K562 (cell line): Measurements from ENCODE around the gene CUL9. TPM values are rescaled to one million over a fixed set of nuclear protein-coding genes. Genes with fewer than 3 reads are reported as not detected.
A peak's percentile ranks its signal among the peaks of the same experiment; 100 is the strongest.

Experiments
- ESRRA ChIP-seq: fragments of 450-650 bp; IDR thresholded peaks from 2 replicates; pipeline ENCODE4 v1.6.1; 2014; ENCODE audit warnings: low read depth, mild to moderate bottlenecking, moderate library complexity, borderline replicate concordance
- ETV5 ChIP-seq: sonication (generic); formaldehyde crosslinking; IDR thresholded peaks from 2 replicates; pipeline ENCODE4 v1.4.0; 2020; ENCODE audit warnings: low read depth, mild to moderate bottlenecking, missing genetic modification reagents
- HCFC1 ChIP-seq: IDR thresholded peaks from 2 replicates; pipeline ENCODE4 v1.6.1; 2012; ENCODE audit warnings: low read depth, low read length, improper control_type of control experiment
- PML ChIP-seq: IDR thresholded peaks from 2 replicates; pipeline ENCODE4 v1.6.1; 2012; ENCODE audit warnings: low read length, inconsistent platforms
- SLC30A9 ChIP-seq: fragments of 250-450 bp; sonication (Bioruptor Pico); IDR thresholded peaks from 2 replicates; pipeline ENCODE4 v1.8.0; 2022; ENCODE audit warnings: mild to moderate bottlenecking, moderate library complexity
- XRCC3 ChIP-seq: fragments of 450-650 bp; IDR thresholded peaks from 2 replicates; pipeline ENCODE4 v1.6.1; 2017; ENCODE audit warnings: mild to moderate bottlenecking, moderate library complexity
- ZNF717 ChIP-seq: fragments of 250-450 bp; sonication (Bioruptor Pico); IDR thresholded peaks from 2 replicates; pipeline ENCODE4 v1.5.0; 2021
- polyA plus RNA-seq, 8 experiments: library from polyadenylated mRNA; depleted of rRNA in 4 of 8; stranded (reverse) in 5 of 8; unstranded in 3 of 8; fragments of >200 nt; fragmentation: Nextera tagmentation in 2 of 8; fragmentation: Illumina TruSeq in 1 of 8; extraction: Ambion mirVana in 2 of 8; extraction: Trizol in 1 of 8; gene quantifications; 2 replicates each; pipeline versions ENCODE4 v1.2.1 to v1.2.3, GENCODE V29; 2011 to 2014; ENCODE audit warnings: inconsistent platforms in 1 of 8, missing spikeins in 1 of 8
- total RNA-seq, 7 experiments: library from RNA; depleted of rRNA in 6 of 7; stranded (reverse); fragments of >200 nt in 6 of 7; fragmentation: Illumina TruSeq in 2 of 7; extraction: Trizol in 2 of 7; gene quantifications; 2 replicates each; pipeline versions ENCODE4 v1.2.1 to v1.2.3, GENCODE V29; 2011 to 2021; ENCODE audit warnings: low replicate concordance in 1 of 7
- TF ChIP-seq, protein P1 (sequence below): sonication (generic); formaldehyde crosslinking; IDR thresholded peaks from 2 replicates; pipeline ENCODE4 v1.8.1; 2023; ENCODE audit warnings: mild to moderate bottlenecking, missing genetic modification reagents
- TF ChIP-seq, protein P2 (sequence below): fragments of 450-650 bp; IDR thresholded peaks from 2 replicates; pipeline ENCODE4 v1.6.1; 2014; ENCODE audit warnings: low read depth, mild to moderate bottlenecking, moderate library complexity, borderline replicate concordance
- TF ChIP-seq, protein P3 (sequence below): fragments of 450-650 bp; formaldehyde crosslinking; IDR thresholded peaks from 2 replicates; pipeline ENCODE4 v1.4.0; 2020; ENCODE audit warnings: mild to moderate bottlenecking, mixed read lengths
- TF ChIP-seq, protein P4 (sequence below): sonication (generic); formaldehyde crosslinking; IDR thresholded peaks from 2 replicates; pipeline ENCODE4 v1.8.1; 2022; ENCODE audit warnings: missing genetic modification reagents
- TF ChIP-seq, protein P5 (sequence below): fragments of 450-650 bp; IDR thresholded peaks from 2 replicates; pipeline ENCODE4 v1.6.1; 2016
- TF ChIP-seq, protein P6 (sequence below): IDR thresholded peaks from 2 replicates; pipeline ENCODE4 v1.6.1; 2012; ENCODE audit warnings: low read depth, low read length, improper control_type of control experiment, borderline replicate concordance

Gene CUL9
- total and polyA plus RNA-seq, 9 of the 15 experiments (the other 6 are each of a cell fraction or from before 2014, with no cell fraction given), result 0.50 to 20.7 (median 6.6) TPM

DNA sequence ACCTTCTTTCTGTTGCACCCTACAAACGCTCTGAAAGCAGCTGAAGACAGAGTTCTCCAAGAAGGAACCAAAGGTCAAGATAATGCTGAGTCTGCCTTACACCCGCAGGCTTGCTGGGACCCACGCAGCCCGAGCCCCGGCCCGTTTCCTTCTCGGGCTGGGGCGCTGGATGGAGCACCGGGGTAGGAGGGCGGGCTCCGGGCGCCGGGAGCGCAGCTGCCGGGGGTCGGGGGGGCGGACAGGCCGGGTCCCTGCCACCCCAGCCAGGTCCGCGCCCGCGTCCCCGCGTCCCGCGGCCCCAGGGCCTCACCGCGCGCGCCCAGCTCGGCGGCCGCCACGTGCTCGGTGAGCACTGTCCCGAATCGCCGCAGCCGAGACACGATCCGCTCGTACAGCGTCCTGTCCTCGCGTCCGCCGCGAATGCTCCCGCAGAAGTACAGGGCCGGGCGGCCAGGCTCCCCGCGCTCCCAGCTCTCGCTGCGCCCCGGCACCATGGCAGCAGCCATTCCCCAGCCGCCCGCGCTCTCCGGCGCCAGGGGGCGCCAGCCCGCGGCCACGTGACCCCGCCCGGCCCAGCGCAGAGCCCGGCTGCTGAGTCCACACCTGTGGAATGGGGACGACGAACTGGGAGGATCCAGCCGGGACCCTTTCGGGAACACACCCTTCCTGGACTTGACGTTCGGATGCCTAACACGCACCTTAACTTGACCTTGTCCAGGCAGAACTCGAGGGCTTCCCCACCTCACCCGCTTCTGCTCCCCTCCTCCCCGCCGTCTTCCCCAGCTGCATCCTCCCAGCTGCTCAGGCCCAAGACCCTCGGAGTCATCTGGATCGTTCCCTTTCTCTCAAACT, 47.2 kb downstream of the CUL9 start, which contains the start of gene DNPH1 (continued):
- TF ChIP-seq, protein P1, sequence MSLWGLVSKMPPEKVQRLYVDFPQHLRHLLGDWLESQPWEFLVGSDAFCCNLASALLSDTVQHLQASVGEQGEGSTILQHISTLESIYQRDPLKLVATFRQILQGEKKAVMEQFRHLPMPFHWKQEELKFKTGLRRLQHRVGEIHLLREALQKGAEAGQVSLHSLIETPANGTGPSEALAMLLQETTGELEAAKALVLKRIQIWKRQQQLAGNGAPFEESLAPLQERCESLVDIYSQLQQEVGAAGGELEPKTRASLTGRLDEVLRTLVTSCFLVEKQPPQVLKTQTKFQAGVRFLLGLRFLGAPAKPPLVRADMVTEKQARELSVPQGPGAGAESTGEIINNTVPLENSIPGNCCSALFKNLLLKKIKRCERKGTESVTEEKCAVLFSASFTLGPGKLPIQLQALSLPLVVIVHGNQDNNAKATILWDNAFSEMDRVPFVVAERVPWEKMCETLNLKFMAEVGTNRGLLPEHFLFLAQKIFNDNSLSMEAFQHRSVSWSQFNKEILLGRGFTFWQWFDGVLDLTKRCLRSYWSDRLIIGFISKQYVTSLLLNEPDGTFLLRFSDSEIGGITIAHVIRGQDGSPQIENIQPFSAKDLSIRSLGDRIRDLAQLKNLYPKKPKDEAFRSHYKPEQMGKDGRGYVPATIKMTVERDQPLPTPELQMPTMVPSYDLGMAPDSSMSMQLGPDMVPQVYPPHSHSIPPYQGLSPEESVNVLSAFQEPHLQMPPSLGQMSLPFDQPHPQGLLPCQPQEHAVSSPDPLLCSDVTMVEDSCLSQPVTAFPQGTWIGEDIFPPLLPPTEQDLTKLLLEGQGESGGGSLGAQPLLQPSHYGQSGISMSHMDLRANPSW (CRISPR knock-in tag), result no peak
- TF ChIP-seq ETV5 (CRISPR knock-in tag), result peak; percentile 68; the same call in 1 of the 2 replicates
- TF ChIP-seq HCFC1, result peak; percentile 70
- TF ChIP-seq, protein P2, sequence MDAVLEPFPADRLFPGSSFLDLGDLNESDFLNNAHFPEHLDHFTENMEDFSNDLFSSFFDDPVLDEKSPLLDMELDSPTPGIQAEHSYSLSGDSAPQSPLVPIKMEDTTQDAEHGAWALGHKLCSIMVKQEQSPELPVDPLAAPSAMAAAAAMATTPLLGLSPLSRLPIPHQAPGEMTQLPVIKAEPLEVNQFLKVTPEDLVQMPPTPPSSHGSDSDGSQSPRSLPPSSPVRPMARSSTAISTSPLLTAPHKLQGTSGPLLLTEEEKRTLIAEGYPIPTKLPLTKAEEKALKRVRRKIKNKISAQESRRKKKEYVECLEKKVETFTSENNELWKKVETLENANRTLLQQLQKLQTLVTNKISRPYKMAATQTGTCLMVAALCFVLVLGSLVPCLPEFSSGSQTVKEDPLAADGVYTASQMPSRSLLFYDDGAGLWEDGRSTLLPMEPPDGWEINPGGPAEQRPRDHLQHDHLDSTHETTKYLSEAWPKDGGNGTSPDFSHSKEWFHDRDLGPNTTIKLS, result peak; percentile 72
- TF ChIP-seq, protein P3, sequence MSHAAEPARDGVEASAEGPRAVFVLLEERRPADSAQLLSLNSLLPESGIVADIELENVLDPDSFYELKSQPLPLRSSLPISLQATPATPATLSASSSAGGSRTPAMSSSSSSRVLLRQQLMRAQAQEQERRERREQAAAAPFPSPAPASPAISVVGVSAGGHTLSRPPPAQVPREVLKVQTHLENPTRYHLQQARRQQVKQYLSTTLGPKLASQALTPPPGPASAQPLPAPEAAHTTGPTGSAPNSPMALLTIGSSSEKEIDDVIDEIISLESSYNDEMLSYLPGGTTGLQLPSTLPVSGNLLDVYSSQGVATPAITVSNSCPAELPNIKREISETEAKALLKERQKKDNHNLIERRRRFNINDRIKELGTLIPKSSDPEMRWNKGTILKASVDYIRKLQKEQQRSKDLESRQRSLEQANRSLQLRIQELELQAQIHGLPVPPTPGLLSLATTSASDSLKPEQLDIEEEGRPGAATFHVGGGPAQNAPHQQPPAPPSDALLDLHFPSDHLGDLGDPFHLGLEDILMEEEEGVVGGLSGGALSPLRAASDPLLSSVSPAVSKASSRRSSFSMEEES, result peak; percentile 97
- TF ChIP-seq ESRRA, result peak; percentile 65; the same call in 1 of the 2 replicates
- peak; percentile 32; the same call in 1 of the 2 replicates for TF ChIP-seq PML
- TF ChIP-seq, protein P4, sequence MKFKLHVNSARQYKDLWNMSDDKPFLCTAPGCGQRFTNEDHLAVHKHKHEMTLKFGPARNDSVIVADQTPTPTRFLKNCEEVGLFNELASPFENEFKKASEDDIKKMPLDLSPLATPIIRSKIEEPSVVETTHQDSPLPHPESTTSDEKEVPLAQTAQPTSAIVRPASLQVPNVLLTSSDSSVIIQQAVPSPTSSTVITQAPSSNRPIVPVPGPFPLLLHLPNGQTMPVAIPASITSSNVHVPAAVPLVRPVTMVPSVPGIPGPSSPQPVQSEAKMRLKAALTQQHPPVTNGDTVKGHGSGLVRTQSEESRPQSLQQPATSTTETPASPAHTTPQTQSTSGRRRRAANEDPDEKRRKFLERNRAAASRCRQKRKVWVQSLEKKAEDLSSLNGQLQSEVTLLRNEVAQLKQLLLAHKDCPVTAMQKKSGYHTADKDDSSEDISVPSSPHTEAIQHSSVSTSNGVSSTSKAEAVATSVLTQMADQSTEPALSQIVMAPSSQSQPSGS, result no peak; the same call in 1 of the 2 replicates
- TF ChIP-seq XRCC3, result no peak
- TF ChIP-seq, protein P5, sequence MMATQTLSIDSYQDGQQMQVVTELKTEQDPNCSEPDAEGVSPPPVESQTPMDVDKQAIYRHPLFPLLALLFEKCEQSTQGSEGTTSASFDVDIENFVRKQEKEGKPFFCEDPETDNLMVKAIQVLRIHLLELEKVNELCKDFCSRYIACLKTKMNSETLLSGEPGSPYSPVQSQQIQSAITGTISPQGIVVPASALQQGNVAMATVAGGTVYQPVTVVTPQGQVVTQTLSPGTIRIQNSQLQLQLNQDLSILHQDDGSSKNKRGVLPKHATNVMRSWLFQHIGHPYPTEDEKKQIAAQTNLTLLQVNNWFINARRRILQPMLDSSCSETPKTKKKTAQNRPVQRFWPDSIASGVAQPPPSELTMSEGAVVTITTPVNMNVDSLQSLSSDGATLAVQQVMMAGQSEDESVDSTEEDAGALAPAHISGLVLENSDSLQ, result no peak
- no peak for TF ChIP-seq SLC30A9 (CRISPR knock-in tag)
- TF ChIP-seq, protein P6, sequence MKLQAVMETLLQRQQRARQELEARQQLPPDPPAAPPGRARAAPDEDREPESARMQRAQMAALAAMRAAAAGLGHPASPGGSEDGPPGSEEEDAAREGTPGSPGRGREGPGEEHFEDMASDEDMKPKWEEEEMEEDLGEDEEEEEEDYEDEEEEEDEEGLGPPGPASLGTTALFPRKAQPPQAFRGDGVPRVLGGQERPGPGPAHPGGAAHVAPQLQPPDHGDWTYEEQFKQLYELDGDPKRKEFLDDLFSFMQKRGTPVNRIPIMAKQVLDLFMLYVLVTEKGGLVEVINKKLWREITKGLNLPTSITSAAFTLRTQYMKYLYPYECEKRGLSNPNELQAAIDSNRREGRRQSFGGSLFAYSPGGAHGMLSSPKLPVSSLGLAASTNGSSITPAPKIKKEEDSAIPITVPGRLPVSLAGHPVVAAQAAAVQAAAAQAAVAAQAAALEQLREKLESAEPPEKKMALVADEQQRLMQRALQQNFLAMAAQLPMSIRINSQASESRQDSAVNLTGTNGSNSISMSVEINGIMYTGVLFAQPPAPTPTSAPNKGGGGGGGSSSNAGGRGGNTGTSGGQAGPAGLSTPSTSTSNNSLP, result no peak
- no peak for TF ChIP-seq ZNF717 (CRISPR knock-in tag)
